LNCaP clone FGC (cell line): Measurements from ENCODE around the gene EIF5A.

ENCODE experiments used
- DNase-seq: peaks from one replicate; pipeline ENCODE4 v3.0.0-alpha.2; 2011; ENCODE audit warnings: low read depth
- H3K4me3 ChIP-seq: 2 replicates; pipeline ENCODE4 v1.5.1; 2011; ENCODE audit warnings: mild to moderate bottlenecking, low read depth, low read length, control low read depth
- TF ChIP-seq, protein P1 (sequence below): IDR thresholded peaks from 2 replicates; pipeline ENCODE4 v1.5.1; 2012; ENCODE audit warnings: mild to moderate bottlenecking; ENCODE audit not compliant: control insufficient read depth, insufficient read depth; ENCODE audit errors: extremely low read depth

The EIF5A gene

DNA sequence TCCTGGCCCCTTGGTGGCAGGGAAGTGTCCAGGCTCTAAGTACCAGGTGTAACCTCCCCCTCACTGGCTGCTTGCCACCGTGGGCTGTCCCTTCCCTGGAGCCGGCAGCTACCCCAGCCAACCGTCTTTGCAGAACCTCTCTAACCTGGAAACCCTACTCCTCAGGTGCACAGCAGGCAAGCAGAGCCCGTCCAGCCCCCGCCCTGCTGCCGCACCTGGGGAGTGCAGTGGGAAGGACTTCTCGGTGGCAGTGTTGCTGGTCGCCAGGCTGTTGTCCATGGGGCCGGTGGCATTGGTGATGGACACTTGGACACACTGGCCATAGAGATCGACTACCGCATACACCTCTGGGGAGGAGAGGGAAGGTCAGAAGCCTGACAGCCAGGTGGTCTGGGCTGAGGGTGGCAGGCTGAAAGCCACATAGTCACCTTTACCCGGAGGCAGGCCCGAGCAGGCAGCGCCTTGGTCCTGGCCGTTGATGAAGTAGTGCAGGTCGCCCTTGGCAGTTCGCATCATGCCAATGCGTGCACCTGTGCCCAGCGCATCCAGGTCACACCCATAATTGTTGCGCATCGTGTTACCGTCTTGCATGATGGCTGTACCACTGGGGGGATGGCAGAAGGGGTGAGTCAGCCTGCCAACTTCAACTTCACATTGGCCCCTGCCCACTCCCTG is 15.2 kb downstream of the EIF5A start:
- H3K4me3 ChIP-seq: no peak overlapping the region
- TF ChIP-seq, protein P1, sequence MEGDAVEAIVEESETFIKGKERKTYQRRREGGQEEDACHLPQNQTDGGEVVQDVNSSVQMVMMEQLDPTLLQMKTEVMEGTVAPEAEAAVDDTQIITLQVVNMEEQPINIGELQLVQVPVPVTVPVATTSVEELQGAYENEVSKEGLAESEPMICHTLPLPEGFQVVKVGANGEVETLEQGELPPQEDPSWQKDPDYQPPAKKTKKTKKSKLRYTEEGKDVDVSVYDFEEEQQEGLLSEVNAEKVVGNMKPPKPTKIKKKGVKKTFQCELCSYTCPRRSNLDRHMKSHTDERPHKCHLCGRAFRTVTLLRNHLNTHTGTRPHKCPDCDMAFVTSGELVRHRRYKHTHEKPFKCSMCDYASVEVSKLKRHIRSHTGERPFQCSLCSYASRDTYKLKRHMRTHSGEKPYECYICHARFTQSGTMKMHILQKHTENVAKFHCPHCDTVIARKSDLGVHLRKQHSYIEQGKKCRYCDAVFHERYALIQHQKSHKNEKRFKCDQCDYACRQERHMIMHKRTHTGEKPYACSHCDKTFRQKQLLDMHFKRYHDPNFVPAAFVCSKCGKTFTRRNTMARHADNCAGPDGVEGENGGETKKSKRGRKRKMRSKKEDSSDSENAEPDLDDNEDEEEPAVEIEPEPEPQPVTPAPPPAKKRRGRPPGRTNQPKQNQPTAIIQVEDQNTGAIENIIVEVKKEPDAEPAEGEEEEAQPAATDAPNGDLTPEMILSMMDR: no peak
- DNase-seq: no peak

DNA sequence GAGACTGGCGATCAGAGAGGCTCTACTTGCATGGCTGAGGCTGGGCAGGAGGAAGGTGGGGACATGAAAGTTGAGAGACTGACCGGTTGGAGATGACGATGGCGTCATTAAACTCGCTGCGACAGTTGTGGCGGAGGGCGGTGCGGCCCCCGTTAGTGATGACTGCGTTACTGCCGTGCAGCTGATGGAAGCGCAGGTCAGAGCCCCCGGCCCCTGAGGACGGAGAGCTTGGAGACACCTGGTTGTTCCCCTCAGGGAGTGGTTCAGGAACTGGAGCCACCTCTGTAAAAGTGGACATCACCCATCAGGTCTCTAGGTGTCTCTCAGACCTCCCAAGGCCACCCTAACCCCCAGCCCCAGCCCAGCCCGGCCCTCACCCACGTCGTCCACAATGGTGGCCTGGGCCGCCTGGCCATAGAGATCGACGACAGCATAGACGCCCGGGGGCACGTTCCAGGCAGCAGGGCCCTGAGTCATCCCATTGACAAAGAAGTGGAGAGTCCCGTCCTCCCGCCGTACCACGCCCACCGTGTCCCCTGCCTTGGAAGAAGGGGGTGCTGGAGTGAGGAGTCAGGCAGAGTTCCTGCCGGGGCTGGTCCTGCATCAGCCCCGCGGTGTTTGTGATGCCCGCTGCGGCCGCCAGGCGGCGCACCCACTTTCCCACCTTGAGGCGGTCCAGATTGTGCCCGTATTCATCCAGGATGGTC is 16.5 kb downstream of the EIF5A start:
- no peak overlapping the region for H3K4me3 ChIP-seq
- TF ChIP-seq, protein P1: peak; percentile 65
- no peak for DNase-seq

DNA sequence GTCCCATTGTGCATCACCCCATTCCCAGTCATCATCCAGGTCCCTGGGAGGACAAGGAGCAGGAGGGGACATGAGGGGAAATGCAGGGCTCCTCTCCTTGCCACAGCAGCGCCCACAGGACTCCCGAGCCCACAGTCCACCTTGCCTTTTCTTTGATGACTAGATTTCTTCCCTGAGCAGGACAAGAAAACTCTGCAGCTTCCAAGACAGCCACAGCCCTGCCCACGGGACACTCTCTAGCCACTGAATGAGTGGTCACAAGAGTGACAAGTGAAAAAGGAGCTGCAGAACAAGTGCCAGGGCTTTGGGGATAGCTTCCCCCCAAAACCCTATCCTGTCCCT is 17.0 kb downstream of the EIF5A start:
- no peak overlapping the region for H3K4me3 ChIP-seq
- DNase-seq: no peak
- TF ChIP-seq, protein P1: no peak

DNA sequence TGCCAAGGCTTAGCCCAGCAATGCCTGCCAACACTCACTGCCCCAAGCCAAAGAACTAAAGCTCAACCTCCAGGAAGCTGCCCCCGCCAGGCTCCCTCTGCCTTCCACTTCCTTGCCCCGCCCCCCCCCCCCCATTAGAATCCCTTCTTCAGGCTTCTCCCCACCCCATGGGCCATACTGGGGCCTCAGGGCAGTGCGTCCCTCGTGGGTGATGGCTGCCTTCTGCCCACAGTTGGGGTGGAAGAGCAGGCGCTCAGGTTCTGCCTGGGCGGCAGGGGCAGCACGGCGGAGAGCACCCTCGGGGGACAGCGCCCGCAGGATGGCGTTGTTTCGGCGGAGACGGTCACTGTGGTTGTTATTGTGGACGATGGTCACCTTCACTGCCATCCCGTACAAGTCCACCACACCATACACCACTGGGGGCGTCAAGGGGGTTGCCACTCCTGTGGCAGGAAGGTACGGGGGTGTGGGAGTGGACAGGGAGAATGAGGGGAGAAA is 17.7 kb downstream of the EIF5A start:
- no peak overlapping the region for H3K4me3 ChIP-seq
- TF ChIP-seq, protein P1: no peak
- DNase-seq: no peak

DNA sequence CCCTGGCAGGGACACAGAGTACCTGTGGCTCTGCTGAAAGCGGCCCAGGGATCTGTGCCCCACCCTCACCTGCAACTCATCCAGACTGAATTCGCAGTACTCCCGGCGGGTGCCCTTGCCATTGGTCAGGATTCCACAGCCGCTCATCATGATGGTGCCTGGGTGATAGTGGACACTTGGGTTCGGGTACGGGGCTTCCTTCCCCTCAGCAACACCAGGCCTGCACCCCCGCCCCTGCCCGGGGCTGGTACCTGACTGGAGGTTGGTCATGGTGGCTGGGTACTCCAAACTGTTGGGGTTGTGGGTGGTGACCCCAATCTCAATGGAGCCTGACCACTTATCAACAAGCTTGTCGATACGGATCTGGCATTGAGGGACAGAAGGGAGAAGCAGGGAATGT is 18.8 kb downstream of the EIF5A start:
- DNase-seq: no peak
- TF ChIP-seq, protein P1: no peak
- no peak overlapping the region for H3K4me3 ChIP-seq

DNA sequence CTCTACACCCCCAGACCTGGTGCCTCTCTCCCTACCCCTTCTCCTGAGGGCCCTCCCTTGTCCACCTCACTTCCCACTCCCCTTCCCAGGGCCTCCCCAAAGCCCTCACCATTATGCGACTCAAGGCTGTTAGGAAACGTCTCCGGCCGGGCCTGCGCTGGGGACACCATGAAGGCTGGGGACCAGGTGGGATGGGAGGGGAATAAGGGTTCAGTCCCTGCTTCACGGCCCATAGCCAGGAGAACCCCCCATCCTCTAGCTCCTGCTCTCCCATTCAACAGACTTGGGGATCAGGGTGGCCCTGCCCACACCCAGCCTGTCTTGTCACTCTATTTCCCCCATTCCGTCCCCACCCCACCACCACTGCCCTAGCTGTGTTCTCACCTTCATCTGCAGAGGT is 19.6 kb downstream of the EIF5A start:
- no peak for DNase-seq
- H3K4me3 ChIP-seq: no peak overlapping the region
- TF ChIP-seq, protein P1: no peak
